Embryonic facial prominence (tissue), 1 donor: ENCODE measurements around the gene VIL1.
A peak's percentile ranks its signal among the peaks of the same experiment; 100 is the strongest.

ENCODE experiments used
- DNase-seq: peaks from one replicate; pipeline ENCODE4 v3.0.0-alpha.2; 2016; ENCODE audit errors: extremely low spot score

Gene VIL1

GRCh38 chr2:218418717-218419458 lies at the start of gene VIL1:
Gene VIL1 (plus strand): TSS chr2:218419123. CDS start chr2:218423779, 4,656 bp downstream.
- no peak for DNase-seq

- DNase-seq, result no peak
Observed at GRCh38 chr2:218369330-218369729, 49.6 kb upstream of the VIL1 start.

- DNase-seq, result no peak
Observed at GRCh38 chr2:218370410-218371063, 48.4 kb upstream of the VIL1 start.

- DNase-seq, result no peak
Observed at GRCh38 chr2:218371983-218372350, 47.0 kb upstream of the VIL1 start.

GRCh38 chr2:218374795-218375194 lies 44.1 kb upstream of the VIL1 start:
- DNase-seq, result no peak

- DNase-seq, result no peak
Observed at GRCh38 chr2:218375212-218375611, 43.7 kb upstream of the VIL1 start.

- no peak for DNase-seq
Observed at GRCh38 chr2:218378053-218378452, 40.9 kb upstream of the VIL1 start.

- DNase-seq, result no peak
Observed at GRCh38 chr2:218381916-218382366, 37.0 kb upstream of the VIL1 start, which contains the start of gene SLC11A1. Gene SLC11A1 (plus strand): TSS chr2:218382273. CDS start chr2:218382369, 96 bp downstream.

GRCh38 chr2:218382785-218383184 lies 36.1 kb upstream of the VIL1 start:
- no peak for DNase-seq

- no peak for DNase-seq
Observed at GRCh38 chr2:218383892-218384519, 34.9 kb upstream of the VIL1 start.

GRCh38 chr2:218384975-218385374 lies 33.9 kb upstream of the VIL1 start:
- DNase-seq, result no peak

- DNase-seq, result no peak
Observed at GRCh38 chr2:218386505-218387368, 32.2 kb upstream of the VIL1 start.

- peak; percentile 87 for DNase-seq
Observed at GRCh38 chr2:218387369-218388194, 31.3 kb upstream of the VIL1 start.

- no peak for DNase-seq
Observed at GRCh38 chr2:218389333-218390150, 29.4 kb upstream of the VIL1 start.

- DNase-seq, result no peak
Observed at GRCh38 chr2:218391202-218391601, 27.7 kb upstream of the VIL1 start.

GRCh38 chr2:218392459-218392858 lies 26.5 kb upstream of the VIL1 start:
- no peak for DNase-seq

GRCh38 chr2:218392891-218393462 lies 25.9 kb upstream of the VIL1 start:
- no peak for DNase-seq

GRCh38 chr2:218393750-218394290 lies 25.1 kb upstream of the VIL1 start:
- DNase-seq, result no peak
